ENCODE results near the gene EXOC4.
A peak's percentile ranks its signal among the peaks of the same experiment; 100 is the strongest.

Gene EXOC4

DNA sequence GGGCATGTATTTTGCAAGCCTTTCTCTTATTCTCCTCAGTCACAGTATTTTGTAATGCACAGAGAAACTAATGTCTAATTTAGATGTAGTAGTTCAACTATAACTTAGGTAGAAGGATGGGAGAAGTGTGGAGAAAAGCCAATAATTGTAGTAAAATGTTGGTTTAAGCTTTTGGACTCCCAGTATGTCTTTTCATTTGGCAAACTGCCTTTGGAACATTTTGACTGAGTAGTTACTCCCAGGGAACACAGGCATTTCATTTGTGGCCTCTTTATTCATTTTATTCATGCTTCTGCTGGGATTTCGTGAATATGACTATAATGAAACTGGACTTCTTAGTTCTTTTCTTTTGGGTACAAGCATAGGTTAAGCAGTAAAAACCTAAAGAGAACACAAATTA is 79.0 kb downstream of the EXOC4 start:
- H3K9ac ChIP-seq (ENCODE audit: low read length): no peak overlapping the region
- TF ChIP-seq EZH2 (IDR thresholded peaks at IDR 0.05; ENCODE audit: borderline replicate concordance, low read length): no peak
- TF ChIP-seq, protein P1, sequence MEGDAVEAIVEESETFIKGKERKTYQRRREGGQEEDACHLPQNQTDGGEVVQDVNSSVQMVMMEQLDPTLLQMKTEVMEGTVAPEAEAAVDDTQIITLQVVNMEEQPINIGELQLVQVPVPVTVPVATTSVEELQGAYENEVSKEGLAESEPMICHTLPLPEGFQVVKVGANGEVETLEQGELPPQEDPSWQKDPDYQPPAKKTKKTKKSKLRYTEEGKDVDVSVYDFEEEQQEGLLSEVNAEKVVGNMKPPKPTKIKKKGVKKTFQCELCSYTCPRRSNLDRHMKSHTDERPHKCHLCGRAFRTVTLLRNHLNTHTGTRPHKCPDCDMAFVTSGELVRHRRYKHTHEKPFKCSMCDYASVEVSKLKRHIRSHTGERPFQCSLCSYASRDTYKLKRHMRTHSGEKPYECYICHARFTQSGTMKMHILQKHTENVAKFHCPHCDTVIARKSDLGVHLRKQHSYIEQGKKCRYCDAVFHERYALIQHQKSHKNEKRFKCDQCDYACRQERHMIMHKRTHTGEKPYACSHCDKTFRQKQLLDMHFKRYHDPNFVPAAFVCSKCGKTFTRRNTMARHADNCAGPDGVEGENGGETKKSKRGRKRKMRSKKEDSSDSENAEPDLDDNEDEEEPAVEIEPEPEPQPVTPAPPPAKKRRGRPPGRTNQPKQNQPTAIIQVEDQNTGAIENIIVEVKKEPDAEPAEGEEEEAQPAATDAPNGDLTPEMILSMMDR (IDR thresholded peaks at IDR 0.05; ENCODE audit: low read length): no peak
- H3K9me3 ChIP-seq (ENCODE audit: low read length): peaks cover 6% of the 10 kb centered on the region; the same call in 1 of the 2 replicates
- H3K36me3 ChIP-seq (ENCODE audit: insufficient read depth, low read length): peaks cover 42% of the 10 kb centered on the region
- H3K4me3 ChIP-seq (ENCODE audit: low read depth, low read length, poor library complexity, severe bottlenecking): no peak overlapping the region
- no peaks in the 10 kb centered on the region for H3K27me3 ChIP-seq (ENCODE audit: insufficient read depth, low read length)
- H4K20me1 ChIP-seq (ENCODE audit: insufficient read depth, low read length): no peaks in the 10 kb centered on the region
- no peak overlapping the region for H3K27ac ChIP-seq (ENCODE audit: low read depth, low read length, poor library complexity, severe bottlenecking)
- H3K79me2 ChIP-seq (ENCODE audit: insufficient read depth, low read length): 0 out of 2 replicates have a peak, but pooled peaks cover 6% of the 10 kb centered on the region
- no peaks in the 10 kb centered on the region for H3K4me1 ChIP-seq (ENCODE audit: insufficient read depth, low read length, severe bottlenecking)
- H2AFZ ChIP-seq (ENCODE audit: low read length): no peak overlapping the region
- H3F3A ChIP-seq (ENCODE audit: insufficient read depth, low read length): no peaks in the 10 kb centered on the region
- H3K9me2 ChIP-seq (ENCODE audit: low read depth, low read length): no peaks in the 10 kb centered on the region
- no peak overlapping the region for H3K4me2 ChIP-seq (ENCODE audit: low read length)

DNA sequence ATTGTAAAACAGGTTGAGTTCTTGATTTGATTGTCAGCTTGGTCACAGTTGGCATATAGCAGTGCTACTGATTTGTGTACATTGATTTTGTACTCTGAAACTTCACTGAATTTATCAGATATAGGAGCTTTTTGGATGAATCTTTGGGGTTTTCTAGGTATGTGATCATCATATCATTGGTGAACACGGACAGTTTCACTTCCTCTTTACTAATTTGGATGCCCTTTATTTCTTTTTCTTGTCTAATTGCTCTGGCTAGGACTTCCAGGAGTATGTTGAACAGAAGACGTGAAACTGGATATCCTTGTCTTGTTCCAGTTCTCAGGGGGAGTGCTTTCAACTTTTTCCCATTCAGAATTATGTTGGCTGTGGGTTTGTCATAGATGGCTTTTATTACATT is 86.9 kb downstream of the EXOC4 start:
- Histone ChIP-seq H3K27me3 (ENCODE audit: insufficient read depth, low read length) (no peaks in the 10 kb centered on the region), H3K27ac (ENCODE audit: low read depth, low read length, poor library complexity, severe bottlenecking) (no peak overlapping the region), H3K36me3 (ENCODE audit: insufficient read depth, low read length) (peaks cover 37% of the 10 kb centered on the region), H4K20me1 (ENCODE audit: insufficient read depth, low read length) (no peaks in the 10 kb centered on the region), H3F3A (ENCODE audit: insufficient read depth, low read length) (no peaks in the 10 kb centered on the region), H3K4me1 (ENCODE audit: insufficient read depth, low read length, severe bottlenecking) (no peaks in the 10 kb centered on the region), H3K9me3 (ENCODE audit: low read length) (peaks cover 15% of the 10 kb centered on the region), H3K9me2 (ENCODE audit: low read depth, low read length) (no peaks in the 10 kb centered on the region), H3K9ac (ENCODE audit: low read length) (no peak overlapping the region), H3K4me3 (ENCODE audit: low read depth, low read length, poor library complexity, severe bottlenecking) (no peak overlapping the region), H3K4me2 (ENCODE audit: low read length) (no peak overlapping the region), H3K79me2 (ENCODE audit: insufficient read depth, low read length) (0 out of 2 replicates have a peak, but pooled peaks cover 5% of the 10 kb centered on the region), H2AFZ (ENCODE audit: low read length) (no peak overlapping the region)
- TF ChIP-seq, protein P1 (IDR thresholded peaks at IDR 0.05; ENCODE audit: low read length): no peak
- TF ChIP-seq EZH2 (IDR thresholded peaks at IDR 0.05; ENCODE audit: borderline replicate concordance, low read length): no peak

GRCh38 chr7:133344275-133344674 is 91.4 kb downstream of the EXOC4 start:
- Histone ChIP-seq H4K20me1 (ENCODE audit: insufficient read depth, low read length) (no peaks in the 10 kb centered on the region), H3K4me2 (ENCODE audit: low read length) (no peak overlapping the region), H3K4me3 (ENCODE audit: low read depth, low read length, poor library complexity, severe bottlenecking) (no peak overlapping the region), H3K36me3 (ENCODE audit: insufficient read depth, low read length) (peaks cover 13% of the 10 kb centered on the region; the same call in 1 of the 2 replicates), H3K9me2 (ENCODE audit: low read depth, low read length) (no peaks in the 10 kb centered on the region), H3K9me3 (ENCODE audit: low read length) (peaks cover 5% of the 10 kb centered on the region), H2AFZ (ENCODE audit: low read length) (no peak overlapping the region), H3K27ac (ENCODE audit: low read depth, low read length, poor library complexity, severe bottlenecking) (no peak overlapping the region), H3K9ac (ENCODE audit: low read length) (no peak overlapping the region), H3K79me2 (ENCODE audit: insufficient read depth, low read length) (no peaks in the 10 kb centered on the region), H3K27me3 (ENCODE audit: insufficient read depth, low read length) (no peaks in the 10 kb centered on the region), H3F3A (ENCODE audit: insufficient read depth, low read length) (no peaks in the 10 kb centered on the region), H3K4me1 (ENCODE audit: insufficient read depth, low read length, severe bottlenecking) (no peaks in the 10 kb centered on the region)
- no peak for TF ChIP-seq EZH2 (IDR thresholded peaks at IDR 0.05; ENCODE audit: borderline replicate concordance, low read length)
- TF ChIP-seq, protein P1 (IDR thresholded peaks at IDR 0.05; ENCODE audit: low read length): peak; percentile 90

Data from OCI-LY1 (cell line).